ENCODE measurements around the gene RND2.
"Not testable (repeated sequence)": the region's sequence is repeated elsewhere in the genome, so short reads cannot be mapped to it uniquely, and the experiment has no call there.

RND2 gene

GRCh38 chr17:43027091-43028032, 2.3 kb downstream of the RND2 start:
- no peak for DNase-seq (ENCODE audit: low read depth)

GRCh38 chr17:43028221-43028861, 3.3 kb downstream of the RND2 start:
- DNase-seq (ENCODE audit: low read depth), result no peak

GRCh38 chr17:43030137-43030767, 5.2 kb downstream of the RND2 start:
- DNase-seq (ENCODE audit: low read depth), result no peak

GRCh38 chr17:43031666-43032065, 6.6 kb downstream of the RND2 start:
- DNase-seq (ENCODE audit: low read depth), result no peak

GRCh38 chr17:43033948-43034881, 9.2 kb downstream of the RND2 start:
- no peak for DNase-seq (ENCODE audit: low read depth)

- DNase-seq (ENCODE audit: low read depth), result no peak
Measured at GRCh38 chr17:43034894-43035293, 9.9 kb downstream of the RND2 start.

GRCh38 chr17:43039646-43040045, 14.6 kb downstream of the RND2 start:
- DNase-seq (ENCODE audit: low read depth), result no peak

- DNase-seq (ENCODE audit: low read depth), result no peak
Measured at GRCh38 chr17:43040655-43041054, 15.6 kb downstream of the RND2 start.

- peak; percentile 1 for DNase-seq (ENCODE audit: low read depth)
Measured at GRCh38 chr17:43042025-43042628, 17.1 kb downstream of the RND2 start.

- DNase-seq (ENCODE audit: low read depth), result peak; percentile 29
Measured at GRCh38 chr17:43043307-43043706, 18.3 kb downstream of the RND2 start.

- DNase-seq (ENCODE audit: low read depth), result no peak
Measured at GRCh38 chr17:43044024-43044423, 19.0 kb downstream of the RND2 start.

GRCh38 chr17:43051969-43052368, 26.9 kb downstream of the RND2 start:
- DNase-seq (ENCODE audit: low read depth), result peak; percentile 27

GRCh38 chr17:43053008-43053407, 28.0 kb downstream of the RND2 start:
- DNase-seq (ENCODE audit: low read depth), result not testable (repeated sequence)

GRCh38 chr17:43056051-43056450, 31.0 kb downstream of the RND2 start:
- no peak for DNase-seq (ENCODE audit: low read depth)

GRCh38 chr17:43062984-43063638, 38.1 kb downstream of the RND2 start:
- no peak for DNase-seq (ENCODE audit: low read depth)

GRCh38 chr17:43068570-43069367, 43.7 kb downstream of the RND2 start:
- DNase-seq (ENCODE audit: low read depth), result peak; percentile 34

GRCh38 chr17:43069368-43069898, 44.4 kb downstream of the RND2 start:
- no peak for DNase-seq (ENCODE audit: low read depth)

- no peak for DNase-seq (ENCODE audit: low read depth)
Measured at GRCh38 chr17:43070257-43070656, 45.2 kb downstream of the RND2 start.

GRCh38 chr17:43070872-43071271, 45.8 kb downstream of the RND2 start:
- no peak for DNase-seq (ENCODE audit: low read depth)

GRCh38 chr17:43074869-43075268, 49.8 kb downstream of the RND2 start:
- DNase-seq (ENCODE audit: low read depth), result no peak

Measured in iris pigment epithelial cell (primary cell).